DOHH2 (cell line): ENCODE data around the gene ADAM33.

Experiments used
- EZH2phosphoT487 ChIP-seq: fragments of 200-600 bp; sonication (generic); IDR thresholded peaks from 2 replicates; pipeline ENCODE4 v1.6.1; 2017; ENCODE audit warnings: borderline replicate concordance, mild to moderate bottlenecking, antibody characterized with exemption, low read length, moderate library complexity, mixed read lengths
- TF ChIP-seq, protein P1 (sequence below): fragments of 200-600 bp; sonication (generic); IDR thresholded peaks from one replicate; pipeline ENCODE4 v1.5.1; 2014; ENCODE audit warnings: antibody characterized with exemption, mild to moderate bottlenecking, low read depth, low read length; ENCODE audit not compliant: poor library complexity, severe bottlenecking

DNA sequence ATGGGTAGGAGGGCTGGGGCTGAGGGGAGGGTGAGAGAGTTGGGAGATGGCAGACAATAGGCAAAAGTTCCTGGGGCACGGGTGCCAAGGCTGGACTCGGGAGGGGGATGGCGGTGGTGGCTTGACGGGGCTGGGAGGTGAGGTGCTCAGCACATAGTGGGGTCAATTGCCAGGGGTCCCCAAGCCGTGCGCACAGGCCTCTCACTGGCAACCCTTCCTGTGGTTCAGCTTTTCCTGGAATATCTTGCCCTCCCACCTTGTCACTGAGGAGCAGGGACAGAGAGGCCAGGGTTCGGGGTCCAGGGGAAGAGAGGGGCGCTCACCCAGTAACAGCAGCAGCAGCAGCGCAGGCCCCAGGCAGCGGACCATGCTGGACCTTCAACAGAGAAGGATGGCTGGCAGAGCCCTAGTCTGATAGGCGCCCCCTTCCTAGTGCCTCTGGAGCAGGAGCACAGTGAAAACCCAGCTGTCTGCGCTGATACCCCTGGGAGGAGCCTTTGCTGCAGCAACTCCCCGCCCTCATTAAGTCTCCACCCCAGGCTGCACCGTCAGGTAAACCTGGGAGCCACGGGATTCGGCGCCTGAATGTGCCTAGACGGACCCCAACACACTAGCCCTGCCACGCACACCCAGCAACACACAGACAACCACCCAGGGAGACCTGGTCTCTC, 18.6 kb downstream of the ADAM33 start, which contains the start of gene GFRA4:
- TF ChIP-seq, protein P1, sequence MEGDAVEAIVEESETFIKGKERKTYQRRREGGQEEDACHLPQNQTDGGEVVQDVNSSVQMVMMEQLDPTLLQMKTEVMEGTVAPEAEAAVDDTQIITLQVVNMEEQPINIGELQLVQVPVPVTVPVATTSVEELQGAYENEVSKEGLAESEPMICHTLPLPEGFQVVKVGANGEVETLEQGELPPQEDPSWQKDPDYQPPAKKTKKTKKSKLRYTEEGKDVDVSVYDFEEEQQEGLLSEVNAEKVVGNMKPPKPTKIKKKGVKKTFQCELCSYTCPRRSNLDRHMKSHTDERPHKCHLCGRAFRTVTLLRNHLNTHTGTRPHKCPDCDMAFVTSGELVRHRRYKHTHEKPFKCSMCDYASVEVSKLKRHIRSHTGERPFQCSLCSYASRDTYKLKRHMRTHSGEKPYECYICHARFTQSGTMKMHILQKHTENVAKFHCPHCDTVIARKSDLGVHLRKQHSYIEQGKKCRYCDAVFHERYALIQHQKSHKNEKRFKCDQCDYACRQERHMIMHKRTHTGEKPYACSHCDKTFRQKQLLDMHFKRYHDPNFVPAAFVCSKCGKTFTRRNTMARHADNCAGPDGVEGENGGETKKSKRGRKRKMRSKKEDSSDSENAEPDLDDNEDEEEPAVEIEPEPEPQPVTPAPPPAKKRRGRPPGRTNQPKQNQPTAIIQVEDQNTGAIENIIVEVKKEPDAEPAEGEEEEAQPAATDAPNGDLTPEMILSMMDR, result no peak
- no peak for TF ChIP-seq EZH2phosphoT487
